Tibial artery (tissue), 4 donors: Measurements from ENCODE around the gene PI4KA.

ENCODE experiments used
- DNase-seq, 2 donors: peaks; one replicate each; pipeline ENCODE4 v3.0.0-alpha.2; 2019
- H3K27ac ChIP-seq, 2 donors: fragments of 200-600 bp; sonication (generic) in 1 of 2; 1 replicate in 1 of 2; 2 replicates in 1 of 2; pipeline ENCODE4 v1.5.1; 2018 to 2019; ENCODE audit warnings: mild to moderate bottlenecking in 1 of 2
- H3K27me3 ChIP-seq, 2 donors: fragments of 200-600 bp; sonication (generic) in 1 of 2; one replicate each; pipeline versions ENCODE4 v1.5.1 to v1.6.0; 2016 to 2019
- H3K36me3 ChIP-seq, 3 donors: fragments of 200-600 bp; sonication (generic) in 2 of 3; one replicate each; pipeline ENCODE4 v1.5.1; 2016 to 2019; ENCODE audit warnings: mild to moderate bottlenecking in 2 of 3
- H3K4me1 ChIP-seq, 4 donors: fragments of 200-600 bp; sonication (generic) in 2 of 4; 1 replicate in 3 of 4; 2 replicates in 1 of 4; pipeline ENCODE4 v1.5.1; 2016 to 2019
- H3K4me3 ChIP-seq, 2 donors: fragments of 200-600 bp; sonication (generic) in 1 of 2; 1 replicate in 1 of 2; 2 replicates in 1 of 2; pipeline ENCODE4 v1.5.1; 2018 to 2019; ENCODE audit warnings: mild to moderate bottlenecking in 2 of 2
- H3K9me3 ChIP-seq, 3 donors: fragments of 200-600 bp; sonication (generic) in 1 of 3; one replicate each; pipeline ENCODE4 v1.5.1; 2016 to 2019
- intact Hi-C: fragments of 100-400 bp; cut with DNase I; formaldehyde crosslinking; loops from one replicate; pipeline ENCODE4 v1.15.0; 2023; ENCODE audit warnings: low total_unique reads
- TF ChIP-seq, protein P1 (sequence below), 2 experiments: fragments of 200-600 bp in 1 of 2; fragments of 450-650 bp in 1 of 2; IDR thresholded peaks; one replicate each; pipeline ENCODE4 v1.5.1; 2017 to 2019; ENCODE audit warnings: antibody characterized with exemption in 2 of 2, mild to moderate bottlenecking in 1 of 2, moderate library complexity in 1 of 2

Gene PI4KA

GRCh38 chr22:20810645-20811044 lies 48.0 kb downstream of the PI4KA start:
- H3K36me3 ChIP-seq, result peaks cover 76 to 86% (median 81%) of the 10 kb centered on the region in 3 donors
- no peaks in the 10 kb centered on the region for H3K9me3 ChIP-seq
- DNase-seq, result peak in 1 of 2 donors; percentile 5
- H3K27me3 ChIP-seq, result no peaks in the 10 kb centered on the region
- intact Hi-C loops, result no loop called here
- H3K4me3 ChIP-seq, result no peak overlapping the region
- H3K4me1 ChIP-seq, result no peaks in the 10 kb centered on the region
- TF ChIP-seq, protein P1, sequence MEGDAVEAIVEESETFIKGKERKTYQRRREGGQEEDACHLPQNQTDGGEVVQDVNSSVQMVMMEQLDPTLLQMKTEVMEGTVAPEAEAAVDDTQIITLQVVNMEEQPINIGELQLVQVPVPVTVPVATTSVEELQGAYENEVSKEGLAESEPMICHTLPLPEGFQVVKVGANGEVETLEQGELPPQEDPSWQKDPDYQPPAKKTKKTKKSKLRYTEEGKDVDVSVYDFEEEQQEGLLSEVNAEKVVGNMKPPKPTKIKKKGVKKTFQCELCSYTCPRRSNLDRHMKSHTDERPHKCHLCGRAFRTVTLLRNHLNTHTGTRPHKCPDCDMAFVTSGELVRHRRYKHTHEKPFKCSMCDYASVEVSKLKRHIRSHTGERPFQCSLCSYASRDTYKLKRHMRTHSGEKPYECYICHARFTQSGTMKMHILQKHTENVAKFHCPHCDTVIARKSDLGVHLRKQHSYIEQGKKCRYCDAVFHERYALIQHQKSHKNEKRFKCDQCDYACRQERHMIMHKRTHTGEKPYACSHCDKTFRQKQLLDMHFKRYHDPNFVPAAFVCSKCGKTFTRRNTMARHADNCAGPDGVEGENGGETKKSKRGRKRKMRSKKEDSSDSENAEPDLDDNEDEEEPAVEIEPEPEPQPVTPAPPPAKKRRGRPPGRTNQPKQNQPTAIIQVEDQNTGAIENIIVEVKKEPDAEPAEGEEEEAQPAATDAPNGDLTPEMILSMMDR (IDR thresholded peaks at IDR 0.05), result no peak
- no peak overlapping the region for H3K27ac ChIP-seq

DNA sequence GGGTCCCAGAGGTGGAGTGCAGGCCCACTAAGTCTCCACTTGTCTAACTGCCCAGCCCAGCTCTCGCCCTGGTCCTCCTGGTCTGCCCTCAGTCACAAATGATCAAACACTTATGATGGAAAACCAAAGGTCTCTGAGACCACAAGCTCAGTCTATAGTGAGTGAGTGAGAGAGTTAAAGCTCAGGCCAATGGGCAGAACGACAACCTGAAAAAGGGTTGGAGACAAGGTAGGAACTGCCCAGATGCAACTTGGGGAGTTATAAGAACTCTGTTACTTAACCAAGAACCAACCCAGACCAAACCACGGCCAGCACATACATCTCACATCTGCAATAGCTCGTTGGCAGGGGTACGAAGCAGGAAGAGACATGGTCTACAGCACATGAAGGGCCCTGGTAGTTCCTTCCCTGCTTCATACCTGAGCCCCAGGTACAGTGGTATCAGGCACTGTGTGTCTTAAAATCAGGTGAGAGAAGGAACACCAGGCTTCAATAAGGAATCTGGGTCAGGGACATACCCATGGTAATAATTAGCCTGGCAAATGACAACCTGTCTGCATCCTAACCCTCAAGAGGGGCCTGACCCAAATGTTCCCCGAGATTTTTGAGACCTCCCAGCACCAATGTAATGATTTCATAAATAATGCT lies 48.9 kb downstream of the PI4KA start:
- Histone ChIP-seq H3K9me3 (no peaks in the 10 kb centered on the region), H3K27ac (no peak overlapping the region), H3K4me1 (no peaks in the 10 kb centered on the region), H3K27me3 (no peaks in the 10 kb centered on the region), H3K4me3 (no peak overlapping the region), H3K36me3 (peaks cover 85 to 92% (median 87%) of the 10 kb centered on the region in 3 donors)
- intact Hi-C loops, result no loop called here
- DNase-seq, result peak in 1 of 2 donors; percentile 35
- TF ChIP-seq, protein P1 (IDR thresholded peaks at IDR 0.05), result no peak

DNA sequence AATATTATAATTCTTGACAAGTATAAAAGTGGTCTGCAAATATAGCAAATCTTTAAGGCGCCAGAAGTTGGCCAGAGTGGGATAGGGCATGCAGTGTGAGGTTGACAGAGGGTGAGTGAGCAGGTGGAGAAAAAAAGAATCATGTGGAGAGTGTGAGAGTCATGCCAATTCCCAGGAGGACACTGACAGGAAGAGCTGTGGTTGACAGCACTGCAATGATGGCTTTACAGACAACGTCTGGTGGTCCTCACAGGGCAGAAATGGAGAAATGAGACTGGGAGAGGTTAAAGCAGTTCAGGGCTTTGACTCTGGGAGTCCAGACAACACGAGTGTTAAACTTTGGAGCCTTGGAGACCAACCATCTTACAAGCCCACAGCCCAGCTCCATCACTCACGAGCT lies 49.8 kb downstream of the PI4KA start:
- H3K36me3 ChIP-seq, result peaks cover 85 to 93% (median 92%) of the 10 kb centered on the region in 3 donors
- intact Hi-C loops, result no loop called here
- TF ChIP-seq, protein P1 (IDR thresholded peaks at IDR 0.05), result no peak

DNA sequence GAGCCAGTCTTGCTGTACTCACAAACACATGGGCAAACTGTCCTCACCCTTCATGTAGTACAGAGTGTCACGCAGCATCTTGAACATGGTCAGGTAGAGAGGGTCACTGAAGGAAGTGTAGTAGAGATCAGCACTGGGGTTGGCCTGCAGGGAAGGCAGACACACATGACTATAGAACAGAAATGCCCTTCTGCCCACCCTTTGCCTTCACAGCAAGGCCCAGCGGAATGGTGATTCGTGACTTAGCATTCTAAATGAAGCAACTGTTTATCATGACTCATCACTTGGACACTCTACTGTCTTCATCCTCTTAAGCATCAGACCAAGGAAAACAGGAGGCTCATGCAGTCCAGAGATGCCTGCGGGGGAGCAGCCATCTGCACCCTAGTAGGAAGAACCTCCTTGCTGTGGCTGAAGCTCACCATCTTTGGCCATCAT lies 51.3 kb downstream of the PI4KA start:
- H3K27me3 ChIP-seq, result no peaks in the 10 kb centered on the region
- H3K27ac ChIP-seq, result no peak overlapping the region
- DNase-seq, result peak in 1 of 2 donors; percentile 28
- no peaks in the 10 kb centered on the region for H3K9me3 ChIP-seq
- TF ChIP-seq, protein P1 (IDR thresholded peaks at IDR 0.05), result no peak
- intact Hi-C loops, result no loop called here
- no peak overlapping the region for H3K4me3 ChIP-seq
- H3K36me3 ChIP-seq, result peaks cover 85 to 92% (median 91%) of the 10 kb centered on the region in 3 donors
- H3K4me1 ChIP-seq, result no peaks in the 10 kb centered on the region

More for the DNA sequence above, 49.8 kb downstream of the PI4KA start:
- Histone ChIP-seq H3K4me3 (no peak overlapping the region), H3K27ac (no peak overlapping the region), H3K4me1 (no peaks in the 10 kb centered on the region), H3K9me3 (no peaks in the 10 kb centered on the region), H3K27me3 (no peaks in the 10 kb centered on the region)
- no peak for DNase-seq

DNA sequence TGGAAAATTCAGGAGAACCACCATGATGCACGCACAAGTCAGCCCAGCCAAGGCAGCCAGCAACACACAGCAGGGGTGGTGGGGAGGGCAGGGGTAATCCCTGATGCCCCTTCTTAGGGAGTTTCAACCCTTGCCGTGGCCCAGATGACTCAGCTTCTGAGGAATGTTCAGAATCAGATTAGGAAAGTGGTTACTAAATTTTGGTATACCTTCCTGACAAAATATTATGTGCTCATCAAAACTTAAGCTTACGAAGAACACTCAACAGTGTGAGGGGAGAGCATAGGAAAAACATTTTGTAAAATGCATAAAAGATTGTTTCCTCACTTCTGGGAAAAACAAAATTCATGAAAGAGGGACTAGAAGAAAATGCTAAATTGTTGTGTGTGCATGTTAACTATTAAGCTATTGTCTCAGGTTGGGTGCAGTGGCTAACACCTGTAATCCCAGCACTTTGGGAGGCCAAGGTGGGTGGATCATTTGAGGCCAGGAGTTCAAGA lies 52.6 kb downstream of the PI4KA start:
- TF ChIP-seq, protein P1 (IDR thresholded peaks at IDR 0.05), result no peak
- H3K36me3 ChIP-seq, result peaks cover 90 to 97% (median 95%) of the 10 kb centered on the region in 3 donors
- no peaks in the 10 kb centered on the region for H3K4me1 ChIP-seq
- intact Hi-C loops, result no loop called here
- no peak overlapping the region for H3K4me3 ChIP-seq
- no peaks in the 10 kb centered on the region for H3K9me3 ChIP-seq
- peak in 1 of 2 donors; percentile 13 for DNase-seq
- no peak overlapping the region for H3K27ac ChIP-seq
- no peaks in the 10 kb centered on the region for H3K27me3 ChIP-seq
